Measurements from ENCODE around the gene MTUS2.

DNA sequence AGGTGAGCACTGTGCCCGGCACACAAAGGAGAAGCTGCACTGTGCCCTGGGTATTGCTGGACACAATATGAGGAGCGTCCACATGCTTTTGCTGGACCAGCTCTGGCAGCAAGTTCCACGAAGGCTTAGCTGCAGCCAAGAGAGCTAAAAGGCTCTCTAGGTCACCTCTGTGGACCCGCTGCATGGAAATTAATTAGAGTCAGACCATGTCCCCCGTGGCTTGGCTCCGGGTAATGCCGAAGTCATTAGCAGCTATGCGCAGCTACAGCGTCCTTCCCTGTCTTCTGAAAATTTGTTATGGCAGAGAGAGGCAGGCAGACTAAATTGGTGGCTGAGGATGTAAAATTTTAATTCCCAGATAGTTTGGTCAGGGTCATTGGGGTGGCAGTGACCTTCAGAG, 503.8 kb downstream of the MTUS2 start:
- TF ChIP-seq, protein P1, sequence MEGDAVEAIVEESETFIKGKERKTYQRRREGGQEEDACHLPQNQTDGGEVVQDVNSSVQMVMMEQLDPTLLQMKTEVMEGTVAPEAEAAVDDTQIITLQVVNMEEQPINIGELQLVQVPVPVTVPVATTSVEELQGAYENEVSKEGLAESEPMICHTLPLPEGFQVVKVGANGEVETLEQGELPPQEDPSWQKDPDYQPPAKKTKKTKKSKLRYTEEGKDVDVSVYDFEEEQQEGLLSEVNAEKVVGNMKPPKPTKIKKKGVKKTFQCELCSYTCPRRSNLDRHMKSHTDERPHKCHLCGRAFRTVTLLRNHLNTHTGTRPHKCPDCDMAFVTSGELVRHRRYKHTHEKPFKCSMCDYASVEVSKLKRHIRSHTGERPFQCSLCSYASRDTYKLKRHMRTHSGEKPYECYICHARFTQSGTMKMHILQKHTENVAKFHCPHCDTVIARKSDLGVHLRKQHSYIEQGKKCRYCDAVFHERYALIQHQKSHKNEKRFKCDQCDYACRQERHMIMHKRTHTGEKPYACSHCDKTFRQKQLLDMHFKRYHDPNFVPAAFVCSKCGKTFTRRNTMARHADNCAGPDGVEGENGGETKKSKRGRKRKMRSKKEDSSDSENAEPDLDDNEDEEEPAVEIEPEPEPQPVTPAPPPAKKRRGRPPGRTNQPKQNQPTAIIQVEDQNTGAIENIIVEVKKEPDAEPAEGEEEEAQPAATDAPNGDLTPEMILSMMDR (IDR thresholded peaks at IDR 0.05; ENCODE audit: poor library complexity), result no peak
- no peak for TF ChIP-seq EZH2 (IDR thresholded peaks at IDR 0.05; ENCODE audit: borderline replicate concordance)

Measured in hepatocyte (in vitro differentiated cells).